ENCODE measurements around the gene ARHGDIA.

- TF ChIP-seq CTCF (IDR thresholded peaks at IDR 0.05; ENCODE audit: insufficient read depth, low read length) = no peak
- TF ChIP-seq POLR2AphosphoS5 (IDR thresholded peaks at IDR 0.05; ENCODE audit: low read depth) = no peak
- TF ChIP-seq REST (IDR thresholded peaks at IDR 0.05; ENCODE audit: insufficient replicate concordance, low read depth) = no peak
Measured at GRCh38 chr17:81822996-81823819, 47.9 kb downstream of the ARHGDIA start.

All from HL-60 (cell line).